Placental epithelial cell (primary cell): ENCODE data around the gene CHP2. TPM values are rescaled to one million over a fixed set of nuclear protein-coding genes. Genes with fewer than 3 reads are reported as not detected.

ENCODE experiments used
- total RNA-seq: library from RNA; depleted of rRNA; stranded (reverse); fragments of >200 nt; gene quantifications from 2 replicates; pipeline ENCODE4 v1.2.3, GENCODE V29; 2012

The CHP2 gene
- not detected in 2 replicates for total RNA-seq

DNA sequence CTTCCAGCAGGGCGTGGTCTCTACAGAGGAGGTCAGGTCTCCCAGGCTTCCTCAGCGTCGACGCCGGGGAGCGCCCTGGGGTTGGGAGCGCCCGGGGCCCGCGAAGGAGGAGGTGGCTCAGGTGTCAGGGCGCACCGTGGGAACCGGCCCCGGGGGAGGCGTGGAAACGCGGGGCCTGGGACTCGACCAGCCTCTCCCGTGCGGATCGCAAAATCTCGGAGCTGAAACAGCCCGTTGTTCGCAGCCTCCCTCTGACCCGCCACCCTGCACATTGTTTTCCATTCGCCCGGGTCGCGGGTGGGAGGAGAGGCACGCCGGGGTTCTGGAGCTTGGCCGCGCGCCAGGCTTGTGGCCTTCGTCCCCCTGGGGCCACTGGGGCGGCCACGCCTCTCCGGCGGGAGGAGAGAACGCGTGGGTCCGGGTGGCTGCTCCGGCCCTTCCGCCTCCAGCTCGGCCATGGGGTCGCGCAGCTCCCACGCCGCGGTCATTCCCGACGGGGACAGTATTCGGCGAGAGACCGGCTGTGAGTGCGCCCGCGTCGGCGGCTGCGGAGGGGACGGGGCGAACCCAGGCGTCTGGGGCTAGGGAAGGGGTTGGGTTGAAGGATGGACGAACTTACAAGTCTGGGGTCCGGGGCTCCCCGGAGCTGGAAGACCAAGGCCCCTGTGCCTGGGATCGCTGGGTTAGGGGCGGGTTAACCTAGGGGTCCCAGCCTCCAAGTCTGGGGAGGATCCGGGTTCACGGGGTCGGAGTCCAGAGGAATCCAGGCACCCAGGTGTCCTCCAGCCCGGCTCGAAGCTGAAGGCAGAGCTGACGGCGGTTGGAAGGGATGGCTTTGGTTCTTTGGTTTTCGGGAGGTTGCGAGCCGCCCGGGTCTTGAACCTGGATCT is at the start of gene CHP2:
Gene CHP2, plus strand, starts transcription at position 433 of the 890 bp plus-strand sequence. Its CDS starts 24 bp downstream, at position 457.

DNA sequence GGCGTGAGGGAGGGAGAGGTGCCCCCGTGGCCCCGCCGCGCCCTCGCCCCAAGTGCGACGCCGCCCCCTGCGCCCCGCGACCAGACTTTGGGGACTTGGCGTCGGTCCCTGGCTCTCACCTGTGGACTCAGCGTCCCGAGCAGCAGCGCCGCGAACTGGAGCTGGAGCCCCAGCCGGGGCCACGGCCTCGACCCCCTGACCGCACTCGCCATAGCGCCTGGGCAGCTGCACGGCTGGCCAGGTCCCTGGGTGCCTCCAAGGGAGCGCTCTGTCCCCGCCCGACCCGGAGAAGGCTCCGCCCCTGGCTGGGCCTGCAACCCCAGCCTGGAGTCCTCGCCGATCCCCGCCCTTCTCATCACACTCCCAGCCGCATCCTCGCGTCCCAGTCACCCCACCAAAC is 41.9 kb upstream of the CHP2 start, which contains the start of gene ERN2:
Gene ERN2, minus strand, starts transcription at position 247 of the 400 bp plus-strand sequence. Its CDS starts 35 bp downstream, at position 212.

Other genes starting within 250 kb of the CHP2 start
- gene GGA2, start 244.5 kb upstream of the CHP2 start, total RNA-seq, result 43.5 and 47.9 TPM in 2 replicates
- 31.8 and 52.3 TPM in 2 replicates for gene EARS2, start 197.7 kb upstream of the CHP2 start, total RNA-seq
- gene UBFD1, start 197.3 kb upstream of the CHP2 start, total RNA-seq, result 66.3 and 189 TPM in 2 replicates
- 61.2 and 97.1 TPM in 2 replicates for gene NDUFAB1, start 158.7 kb upstream of the CHP2 start, total RNA-seq
- gene PALB2, start 113.7 kb upstream of the CHP2 start, total RNA-seq, result 8.2 and 12.4 TPM in 2 replicates
- gene DCTN5, start 113.6 kb upstream of the CHP2 start, total RNA-seq, result 25.5 and 54.8 TPM in 2 replicates
- 7.1 and 12.4 TPM in 2 replicates for gene PLK1, start 76.1 kb upstream of the CHP2 start, total RNA-seq
- 0.87 TPM in 1 of 2 replicates, not detected in the other for gene ERN2, start 41.8 kb upstream of the CHP2 start, total RNA-seq
- not detected in 2 replicates for gene PRKCB, start 81.0 kb downstream of the CHP2 start, total RNA-seq